Measurements from ENCODE around the gene HABP4.

Gene HABP4

DNA sequence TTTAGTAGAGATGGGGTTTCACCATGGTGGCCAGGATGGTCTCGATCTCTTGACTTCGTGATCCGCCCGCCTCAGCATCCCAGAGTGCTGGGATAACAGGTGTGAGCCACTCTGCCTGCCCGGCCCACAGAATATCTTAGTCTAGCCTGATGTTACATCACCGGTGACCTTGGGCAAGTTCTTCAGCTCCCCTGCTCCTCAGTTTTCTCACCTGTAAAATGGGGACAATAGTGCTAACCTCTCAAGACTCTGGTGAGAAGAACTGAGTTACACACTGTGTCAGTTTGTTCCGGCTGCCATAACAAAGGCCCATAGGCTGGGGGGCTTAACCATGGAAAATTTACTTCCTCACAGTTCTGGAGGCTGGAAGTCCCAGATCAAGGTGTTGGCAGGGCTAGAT, 12.5 kb upstream of the HABP4 start:
- Histone ChIP-seq H3K36me3 (ENCODE audit: control insufficient read depth, insufficient read depth, low read length, severe bottlenecking) (no peaks in the 10 kb centered on the region), H3K9me3 (ENCODE audit: control insufficient read depth, low read length) (peaks cover 7% of the 10 kb centered on the region), H3K27me3 (replicated peaks; ENCODE audit: control insufficient read depth, insufficient read depth, low read length) (no peaks in the 10 kb centered on the region), H3K9ac (ENCODE audit: low read length) (no peak overlapping the region), H3K4me1 (ENCODE audit: control insufficient read depth, insufficient read depth, low read length) (no peaks in the 10 kb centered on the region), H3K4me3 (ENCODE audit: low read length) (no peak overlapping the region)
- no peak for DNase-seq (ENCODE audit: low read depth)

DNA sequence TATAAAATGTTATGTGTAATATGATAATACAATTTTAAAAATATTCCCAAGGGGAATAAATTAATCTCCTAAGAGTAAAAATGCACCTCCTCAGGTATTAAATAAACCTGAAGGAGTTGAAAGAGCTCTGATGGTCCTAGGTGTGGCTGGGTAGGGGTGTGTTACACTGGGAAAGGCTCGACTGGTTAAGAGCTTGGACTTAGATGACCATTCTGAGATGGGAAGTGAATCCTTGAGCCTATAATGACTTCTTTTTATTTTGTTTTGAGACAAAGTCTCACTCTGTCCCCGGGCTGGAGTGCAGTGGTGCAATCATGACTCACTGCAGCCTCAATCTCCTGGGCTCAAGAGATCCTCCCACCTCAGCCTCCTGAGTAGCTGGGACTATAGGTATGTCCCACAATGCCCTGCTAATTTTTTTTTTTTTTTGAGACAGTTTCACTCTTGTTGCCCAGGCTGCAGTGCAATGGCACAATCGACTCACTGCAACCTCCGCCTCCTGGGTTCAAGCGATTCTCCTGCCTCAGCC, 9.2 kb upstream of the HABP4 start:
- no peaks in the 10 kb centered on the region for H3K36me3 ChIP-seq (ENCODE audit: control insufficient read depth, insufficient read depth, low read length, severe bottlenecking)
- H3K4me1 ChIP-seq (ENCODE audit: control insufficient read depth, insufficient read depth, low read length), result no peaks in the 10 kb centered on the region
- H3K4me3 ChIP-seq (ENCODE audit: low read length), result no peak overlapping the region
- no peak for DNase-seq (ENCODE audit: low read depth)
- H3K9ac ChIP-seq (ENCODE audit: low read length), result no peak overlapping the region
- H3K9me3 ChIP-seq (ENCODE audit: control insufficient read depth, low read length), result no peaks in the 10 kb centered on the region
- H3K27me3 ChIP-seq (replicated peaks; ENCODE audit: control insufficient read depth, insufficient read depth, low read length), result no peaks in the 10 kb centered on the region

DNA sequence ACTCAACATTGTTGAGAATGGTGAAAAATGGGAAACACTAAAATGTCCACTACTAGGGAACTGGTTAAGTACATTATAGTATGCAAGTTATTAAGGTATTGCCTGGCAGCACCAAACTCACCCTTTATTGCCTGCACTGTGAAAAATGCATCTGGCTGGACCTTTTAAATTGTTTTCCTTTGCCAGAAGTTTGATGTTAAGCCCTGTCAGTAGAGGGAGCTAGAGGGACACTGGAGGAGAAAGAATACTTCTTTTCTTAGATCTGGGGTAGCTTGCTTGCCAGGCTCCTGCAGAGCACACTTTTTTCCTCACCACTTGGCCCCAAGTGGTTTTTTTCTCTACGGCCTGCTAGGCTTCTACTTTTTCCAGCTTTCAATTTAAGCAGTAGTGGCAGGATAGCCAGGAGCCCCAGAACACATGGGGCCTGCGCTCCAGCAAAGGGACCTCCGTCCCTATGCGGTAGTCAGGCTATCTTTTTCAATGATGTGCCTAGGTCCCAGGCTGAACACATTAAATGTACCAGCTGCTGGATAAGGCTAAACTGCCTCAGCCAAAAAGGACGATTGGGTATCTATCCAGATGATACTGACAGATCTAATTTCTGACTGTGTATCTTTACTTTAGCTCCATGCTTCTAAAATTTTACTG, 8.0 kb upstream of the HABP4 start:
- Histone ChIP-seq H3K4me3 (ENCODE audit: low read length) (no peak overlapping the region), H3K27me3 (replicated peaks; ENCODE audit: control insufficient read depth, insufficient read depth, low read length) (no peaks in the 10 kb centered on the region), H3K9ac (ENCODE audit: low read length) (no peak overlapping the region), H3K9me3 (ENCODE audit: control insufficient read depth, low read length) (no peaks in the 10 kb centered on the region), H3K36me3 (ENCODE audit: control insufficient read depth, insufficient read depth, low read length, severe bottlenecking) (no peaks in the 10 kb centered on the region), H3K4me1 (ENCODE audit: control insufficient read depth, insufficient read depth, low read length) (no peaks in the 10 kb centered on the region)
- DNase-seq (ENCODE audit: low read depth), result peak; percentile 31

GRCh38 chr9:96442491-96442890, 7.5 kb upstream of the HABP4 start:
- no peak overlapping the region for H3K9ac ChIP-seq (ENCODE audit: low read length)
- no peaks in the 10 kb centered on the region for H3K36me3 ChIP-seq (ENCODE audit: control insufficient read depth, insufficient read depth, low read length, severe bottlenecking)
- H3K4me3 ChIP-seq (ENCODE audit: low read length), result no peak overlapping the region
- H3K4me1 ChIP-seq (ENCODE audit: control insufficient read depth, insufficient read depth, low read length), result no peaks in the 10 kb centered on the region
- H3K27me3 ChIP-seq (replicated peaks; ENCODE audit: control insufficient read depth, insufficient read depth, low read length), result no peaks in the 10 kb centered on the region
- peak; percentile 35 for DNase-seq (ENCODE audit: low read depth)
- H3K9me3 ChIP-seq (ENCODE audit: control insufficient read depth, low read length), result no peaks in the 10 kb centered on the region

- H3K36me3 ChIP-seq (ENCODE audit: control insufficient read depth, insufficient read depth, low read length, severe bottlenecking), result no peaks in the 10 kb centered on the region
- H3K4me1 ChIP-seq (ENCODE audit: control insufficient read depth, insufficient read depth, low read length), result peaks cover 15% of the 10 kb centered on the region
- no peaks in the 10 kb centered on the region for H3K27me3 ChIP-seq (replicated peaks; ENCODE audit: control insufficient read depth, insufficient read depth, low read length)
- no peak overlapping the region for H3K9ac ChIP-seq (ENCODE audit: low read length)
- no peak for DNase-seq (ENCODE audit: low read depth)
- no peaks in the 10 kb centered on the region for H3K9me3 ChIP-seq (ENCODE audit: control insufficient read depth, low read length)
- H3K4me3 ChIP-seq (ENCODE audit: low read length), result no peak overlapping the region
Measured at GRCh38 chr9:96447406-96447805, 2.6 kb upstream of the HABP4 start.

DNA sequence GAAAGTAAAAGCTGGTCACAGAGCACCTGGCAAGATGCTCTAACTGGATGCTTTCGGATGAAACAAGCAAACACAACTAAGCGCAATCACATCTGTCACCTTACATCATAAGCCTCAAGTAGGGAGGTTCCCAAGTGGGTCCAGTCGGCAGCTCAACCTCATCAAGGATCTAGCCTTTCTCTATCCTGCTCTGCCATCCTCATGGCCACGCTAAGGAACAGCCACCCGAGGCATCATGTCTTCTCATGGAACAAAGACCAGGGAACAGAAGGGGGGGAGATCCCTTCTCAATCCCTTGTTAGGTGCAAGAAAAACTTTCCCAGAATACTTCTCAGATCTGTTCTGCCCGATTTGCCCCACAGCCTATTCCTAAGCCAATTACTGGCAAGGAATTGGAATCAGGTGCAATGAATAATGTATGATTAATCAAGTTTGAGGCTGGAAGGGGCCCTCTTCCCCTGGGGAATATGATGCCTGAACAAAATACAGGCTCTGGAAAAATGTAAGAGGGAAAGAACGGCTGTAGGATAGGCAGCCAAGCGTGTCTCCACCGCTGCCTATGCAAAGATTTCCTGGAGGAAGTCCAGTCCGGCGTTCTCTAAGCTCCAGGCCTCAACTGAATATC, 1.3 kb upstream of the HABP4 start:
- H3K9ac ChIP-seq (ENCODE audit: low read length), result no peak overlapping the region
- H3K4me3 ChIP-seq (ENCODE audit: low read length), result no peak overlapping the region
- H3K9me3 ChIP-seq (ENCODE audit: control insufficient read depth, low read length), result no peaks in the 10 kb centered on the region
- DNase-seq (ENCODE audit: low read depth), result no peak
- peaks cover 19% of the 10 kb centered on the region for H3K4me1 ChIP-seq (ENCODE audit: control insufficient read depth, insufficient read depth, low read length)
- no peaks in the 10 kb centered on the region for H3K36me3 ChIP-seq (ENCODE audit: control insufficient read depth, insufficient read depth, low read length, severe bottlenecking)
- no peaks in the 10 kb centered on the region for H3K27me3 ChIP-seq (replicated peaks; ENCODE audit: control insufficient read depth, insufficient read depth, low read length)

DNA sequence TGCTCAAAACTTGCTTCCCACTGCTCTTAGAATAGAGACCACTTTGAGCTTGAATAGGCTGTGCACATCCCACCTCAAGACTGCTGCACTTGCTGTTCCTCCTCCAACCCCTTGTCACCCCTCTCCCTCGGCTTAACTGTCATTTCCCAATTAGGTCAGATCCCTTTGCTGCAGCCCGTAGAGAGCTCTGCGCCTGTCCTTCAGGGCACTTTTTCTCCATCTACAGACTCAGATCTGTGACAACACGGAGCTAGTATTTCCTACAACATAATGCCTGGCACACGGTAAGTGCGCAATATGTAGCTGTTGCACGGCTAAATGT, 485 bp upstream of the HABP4 start:
- no peaks in the 10 kb centered on the region for H3K36me3 ChIP-seq (ENCODE audit: control insufficient read depth, insufficient read depth, low read length, severe bottlenecking)
- no peak for DNase-seq (ENCODE audit: low read depth)
- H3K9ac ChIP-seq (ENCODE audit: low read length), result peak overlapping the region; percentile 80
- peak overlapping the region; percentile 90 for H3K4me3 ChIP-seq (ENCODE audit: low read length)
- H3K27me3 ChIP-seq (replicated peaks; ENCODE audit: control insufficient read depth, insufficient read depth, low read length), result no peaks in the 10 kb centered on the region
- no peaks in the 10 kb centered on the region for H3K9me3 ChIP-seq (ENCODE audit: control insufficient read depth, low read length)
- H3K4me1 ChIP-seq (ENCODE audit: control insufficient read depth, insufficient read depth, low read length), result peaks cover 22% of the 10 kb centered on the region

DNA sequence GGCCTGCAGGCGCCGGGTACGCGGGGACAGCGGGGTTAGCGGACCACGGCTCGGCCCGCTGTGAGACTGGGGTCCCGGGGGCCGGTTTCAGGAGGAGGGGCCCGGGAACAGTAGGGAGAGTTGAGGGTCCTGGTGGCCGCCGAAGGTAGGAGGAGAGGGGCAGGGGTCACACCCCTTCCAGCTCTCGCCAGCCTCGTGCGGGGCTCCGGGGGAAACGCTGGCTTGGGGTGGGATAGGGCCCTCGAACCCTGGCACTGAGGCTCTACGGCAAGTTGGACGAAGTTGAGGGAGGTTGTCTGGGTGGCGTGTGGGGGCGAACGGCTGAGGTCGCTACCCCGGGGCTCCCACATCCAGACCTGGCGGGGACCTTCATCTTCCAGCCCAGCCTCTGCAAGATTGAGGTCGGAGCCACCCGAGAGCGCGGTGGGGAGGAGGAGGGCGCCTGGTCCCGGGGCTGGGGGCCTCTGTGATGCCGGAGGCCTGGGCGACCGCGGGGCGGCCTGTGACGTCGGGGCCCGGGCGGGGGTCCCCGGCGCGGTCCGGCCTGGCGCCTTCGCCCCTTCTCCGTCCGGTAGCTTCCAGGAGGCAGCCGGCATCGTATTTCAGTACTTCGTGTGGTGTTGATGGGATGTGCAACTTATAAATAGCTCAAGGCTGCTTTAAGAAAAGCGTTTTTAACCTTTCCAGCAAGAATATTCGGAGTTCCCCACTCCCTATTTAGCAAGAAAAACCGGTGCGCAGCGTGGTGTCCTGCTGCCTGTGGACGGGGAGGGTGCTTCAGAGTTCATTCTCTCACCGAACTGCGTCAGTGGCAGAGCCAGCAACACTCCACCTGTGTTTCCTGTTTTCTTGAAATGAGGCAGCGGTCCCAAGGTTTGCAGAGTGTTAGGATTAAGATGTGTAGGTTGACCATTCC, 902 bp downstream of the HABP4 start:
- H3K4me1 ChIP-seq (ENCODE audit: control insufficient read depth, insufficient read depth, low read length), result peaks cover 22% of the 10 kb centered on the region
- H3K4me3 ChIP-seq (ENCODE audit: low read length), result peak overlapping the region; percentile 90
- H3K9me3 ChIP-seq (ENCODE audit: control insufficient read depth, low read length), result no peaks in the 10 kb centered on the region
- H3K9ac ChIP-seq (ENCODE audit: low read length), result peak overlapping the region; percentile 90
- H3K36me3 ChIP-seq (ENCODE audit: control insufficient read depth, insufficient read depth, low read length, severe bottlenecking), result no peaks in the 10 kb centered on the region
- H3K27me3 ChIP-seq (replicated peaks; ENCODE audit: control insufficient read depth, insufficient read depth, low read length), result no peaks in the 10 kb centered on the region
- DNase-seq (ENCODE audit: low read depth), result peak; percentile 58

GRCh38 chr9:96453625-96454024, 3.7 kb downstream of the HABP4 start:
- peaks cover 22% of the 10 kb centered on the region for H3K4me1 ChIP-seq (ENCODE audit: control insufficient read depth, insufficient read depth, low read length)
- peak overlapping the region; percentile 7 for H3K9ac ChIP-seq (ENCODE audit: low read length)
- no peak overlapping the region for H3K4me3 ChIP-seq (ENCODE audit: low read length)
- H3K27me3 ChIP-seq (replicated peaks; ENCODE audit: control insufficient read depth, insufficient read depth, low read length), result no peaks in the 10 kb centered on the region
- H3K9me3 ChIP-seq (ENCODE audit: control insufficient read depth, low read length), result no peaks in the 10 kb centered on the region
- peak; percentile 69 for DNase-seq (ENCODE audit: low read depth)
- no peaks in the 10 kb centered on the region for H3K36me3 ChIP-seq (ENCODE audit: control insufficient read depth, insufficient read depth, low read length, severe bottlenecking)

DNA sequence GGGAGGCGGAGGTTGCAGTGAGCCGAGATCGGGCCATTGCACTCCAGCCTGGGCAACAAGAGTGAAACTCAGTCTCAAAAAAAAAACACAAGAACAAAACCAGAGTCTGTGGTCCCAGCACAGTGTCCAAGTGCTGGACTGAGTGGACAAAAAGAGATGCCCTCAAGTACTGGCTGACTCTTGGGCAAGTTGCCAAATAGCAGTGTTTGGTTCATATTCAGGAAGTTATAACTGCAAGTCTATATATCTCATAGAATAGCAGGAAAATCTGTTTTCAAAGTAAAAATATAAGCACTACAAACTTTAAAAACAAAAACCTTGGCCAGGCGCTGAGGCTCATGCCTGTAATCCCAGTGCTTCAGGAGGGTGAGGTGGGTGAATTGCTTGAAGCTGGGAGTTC, 7.3 kb downstream of the HABP4 start:
- Histone ChIP-seq H3K9me3 (ENCODE audit: control insufficient read depth, low read length) (no peaks in the 10 kb centered on the region), H3K9ac (ENCODE audit: low read length) (no peak overlapping the region), H3K27me3 (replicated peaks; ENCODE audit: control insufficient read depth, insufficient read depth, low read length) (no peaks in the 10 kb centered on the region), H3K4me3 (ENCODE audit: low read length) (no peak overlapping the region), H3K4me1 (ENCODE audit: control insufficient read depth, insufficient read depth, low read length) (peaks cover 25% of the 10 kb centered on the region), H3K36me3 (ENCODE audit: control insufficient read depth, insufficient read depth, low read length, severe bottlenecking) (peaks cover 11% of the 10 kb centered on the region)
- no peak for DNase-seq (ENCODE audit: low read depth)

DNA sequence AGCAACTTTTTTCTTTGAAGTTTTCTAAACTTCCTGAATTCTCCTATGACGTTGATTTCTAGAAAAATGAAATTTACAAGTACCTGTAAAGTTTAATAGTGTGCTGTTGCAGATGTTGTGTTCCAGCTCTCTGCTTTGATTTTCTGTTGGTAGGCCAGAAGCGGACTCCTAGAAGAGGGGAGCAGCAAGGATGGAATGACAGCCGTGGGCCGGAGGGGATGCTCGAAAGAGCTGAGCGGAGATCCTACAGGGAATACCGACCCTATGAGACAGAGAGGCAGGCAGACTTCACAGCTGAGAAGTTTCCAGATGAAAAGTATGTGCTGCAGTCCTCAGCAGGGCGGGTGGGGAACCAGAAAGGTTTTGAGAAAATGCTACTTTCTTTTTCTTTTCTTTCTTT, 8.3 kb downstream of the HABP4 start:
- no peak overlapping the region for H3K4me3 ChIP-seq (ENCODE audit: low read length)
- DNase-seq (ENCODE audit: low read depth), result no peak

More for the DNA sequence above, 8.3 kb downstream of the HABP4 start:
- Histone ChIP-seq H3K4me1 (ENCODE audit: control insufficient read depth, insufficient read depth, low read length) (peaks cover 22% of the 10 kb centered on the region), H3K9me3 (ENCODE audit: control insufficient read depth, low read length) (no peaks in the 10 kb centered on the region), H3K27me3 (replicated peaks; ENCODE audit: control insufficient read depth, insufficient read depth, low read length) (no peaks in the 10 kb centered on the region), H3K9ac (ENCODE audit: low read length) (no peak overlapping the region), H3K36me3 (ENCODE audit: control insufficient read depth, insufficient read depth, low read length, severe bottlenecking) (peaks cover 11% of the 10 kb centered on the region)
